Mesodermal cell (in vitro differentiated cells): Measurements from ENCODE around the gene NELL2.

Experiments
- H3K27ac ChIP-seq: 2 replicates; pipeline ENCODE4 v1.7.0; 2013; ENCODE audit warnings: mild to moderate bottlenecking, low read depth, low read length, moderate library complexity; ENCODE audit not compliant: severe bottlenecking
- H3K36me3 ChIP-seq: 2 replicates; pipeline ENCODE4 v1.7.1; 2013; ENCODE audit warnings: mild to moderate bottlenecking, low read length, moderate library complexity; ENCODE audit not compliant: control insufficient read depth, insufficient read depth
- H3K4me1 ChIP-seq: one replicate; pipeline ENCODE4 v1.7.1; 2013; ENCODE audit warnings: mild to moderate bottlenecking, low read length; ENCODE audit not compliant: insufficient read depth, control insufficient read depth, poor library complexity, severe bottlenecking
- H3K4me3 ChIP-seq: 2 replicates; pipeline ENCODE4 v1.7.0; 2013; ENCODE audit warnings: low read length, control low read depth, mild to moderate bottlenecking; ENCODE audit not compliant: insufficient read depth, poor library complexity, severe bottlenecking; ENCODE audit errors: extremely low read depth
- H3K9me3 ChIP-seq: 2 replicates; pipeline ENCODE4 v1.7.1; 2013; ENCODE audit warnings: mild to moderate bottlenecking, low read length, moderate library complexity; ENCODE audit not compliant: control insufficient read depth
- WGBS, 2 experiments: methylation state at CpG; one replicate each; pipeline ENCODE4 v1.1.5; 2013; ENCODE audit warnings: missing lambda C conversion rate in 2 of 2; ENCODE audit not compliant: insufficient coverage in 2 of 2; 5-methylcytosine and 5-hydroxymethylcytosine counted together

The NELL2 gene

DNA sequence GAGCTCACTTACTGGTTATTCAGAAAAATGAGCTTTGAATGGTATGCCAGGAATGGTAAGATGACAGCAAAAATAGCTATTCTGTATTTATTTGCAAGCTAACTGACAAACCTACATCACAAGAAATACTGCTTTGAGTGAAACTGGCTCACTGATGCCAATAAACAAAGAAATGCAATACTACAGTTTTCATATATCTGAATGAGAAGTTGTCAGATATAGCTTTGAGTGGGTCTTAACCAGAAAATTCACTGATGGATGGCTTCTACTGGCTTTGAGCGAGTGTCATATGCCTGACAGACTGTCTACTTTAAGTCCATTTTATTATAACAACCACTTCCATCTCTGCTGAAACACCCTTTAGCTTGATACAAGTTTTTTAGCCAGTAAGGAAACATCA is 330.1 kb downstream of the NELL2 start:
- H3K9me3 ChIP-seq, result no peaks in the 10 kb centered on the region
- H3K27ac ChIP-seq, result no peak overlapping the region
- H3K36me3 ChIP-seq, result no peaks in the 10 kb centered on the region
- WGBS, 2 experiments, result 50% methylated on average over 1 of the region's 1 CpG; no CpG with 5 or more reads in 1 of the 2 experiments
- peaks cover 12% of the 10 kb centered on the region for H3K4me1 ChIP-seq
- H3K4me3 ChIP-seq, result no peak overlapping the region

DNA sequence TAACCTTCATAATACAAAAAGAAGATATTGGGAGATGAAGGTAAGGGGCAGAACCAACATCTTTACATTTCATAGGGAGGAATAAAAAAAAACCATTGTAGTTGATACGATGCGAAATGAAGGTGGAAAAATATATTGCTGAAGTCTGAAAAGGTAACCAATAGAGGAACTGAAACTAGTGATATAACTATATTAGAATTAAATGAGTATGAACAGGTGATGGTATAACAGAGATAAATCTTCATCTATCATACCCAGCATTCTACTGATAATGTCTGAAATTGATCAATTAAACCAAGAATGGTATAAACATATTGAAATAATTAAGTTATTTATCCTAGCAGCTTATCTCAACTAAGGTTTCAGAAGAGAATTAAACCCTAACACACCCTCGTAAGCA is 332.1 kb downstream of the NELL2 start:
- Histone ChIP-seq H3K4me1 (peaks cover 12% of the 10 kb centered on the region), H3K9me3 (no peaks in the 10 kb centered on the region)
- WGBS, 2 experiments, result no CpG with 5 or more reads among the region's 3 CpGs

DNA sequence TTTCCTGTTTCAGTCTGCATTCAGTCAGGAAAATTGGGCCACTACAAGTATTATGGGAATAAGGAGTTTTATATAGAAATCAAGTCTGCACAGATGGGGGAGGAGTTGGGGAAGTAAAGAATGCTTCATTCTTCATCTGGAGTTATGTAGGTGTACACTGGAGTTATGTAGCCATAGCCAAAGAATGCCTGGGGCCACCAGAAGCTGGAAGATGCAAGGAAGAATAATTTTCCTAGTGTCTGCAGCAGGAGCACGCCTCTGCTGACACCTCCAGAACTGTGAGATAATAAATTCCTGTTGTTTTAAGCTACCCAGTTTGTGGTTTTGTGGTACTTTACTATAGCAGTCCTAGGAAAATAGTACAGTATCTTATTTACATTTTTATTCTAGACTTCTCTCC is 333.4 kb downstream of the NELL2 start:
- no peak overlapping the region for H3K4me3 ChIP-seq

More for the DNA sequence above, 332.1 kb downstream of the NELL2 start:
- Histone ChIP-seq H3K4me3 (no peak overlapping the region), H3K36me3 (no peaks in the 10 kb centered on the region), H3K27ac (no peak overlapping the region)

DNA sequence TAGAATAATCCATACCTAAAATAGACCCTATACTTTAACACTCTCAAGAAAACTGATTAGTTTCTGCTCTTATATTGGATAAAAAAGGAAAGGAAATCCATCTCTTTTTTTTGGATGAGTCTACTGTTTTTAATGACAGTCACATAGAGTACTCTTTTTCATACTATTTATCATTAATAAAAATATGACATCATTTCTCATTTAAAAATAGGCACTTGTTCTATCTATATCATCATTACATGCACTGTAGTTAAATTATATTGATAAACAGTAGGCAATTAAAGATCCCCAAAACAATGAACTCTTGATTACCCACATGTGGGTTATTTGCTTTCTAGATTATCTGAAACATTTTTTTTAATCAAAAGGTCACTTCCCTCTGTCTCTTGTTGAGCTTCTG is 338.8 kb downstream of the NELL2 start:
- Histone ChIP-seq H3K9me3 (no peaks in the 10 kb centered on the region), H3K27ac (no peak overlapping the region), H3K36me3 (no peaks in the 10 kb centered on the region)

More for the DNA sequence above, 333.4 kb downstream of the NELL2 start:
- Histone ChIP-seq H3K9me3 (no peaks in the 10 kb centered on the region), H3K27ac (no peak overlapping the region), H3K36me3 (no peaks in the 10 kb centered on the region), H3K4me1 (peaks cover 12% of the 10 kb centered on the region)
- WGBS, 2 experiments, result no CpG with 5 or more reads among the region's 1 CpG

DNA sequence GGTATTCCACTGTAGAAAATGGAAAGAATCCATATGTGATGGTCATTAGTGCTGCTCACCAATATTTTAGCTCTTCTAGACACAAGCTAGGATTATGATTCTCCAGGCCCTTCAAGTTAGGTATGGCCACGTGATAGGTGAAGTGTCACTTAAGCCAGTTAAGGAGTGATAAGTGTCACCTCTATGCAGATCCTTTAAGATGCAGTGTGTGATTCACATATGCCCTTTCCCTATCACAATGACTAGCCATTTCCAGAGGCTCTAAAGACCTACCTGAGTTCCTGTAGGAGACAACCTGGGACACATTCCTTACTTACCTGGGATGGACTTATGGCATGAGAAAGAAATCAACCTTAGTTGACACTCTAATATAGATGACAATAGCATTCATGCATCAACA is 343.2 kb downstream of the NELL2 start:
- no peak overlapping the region for H3K27ac ChIP-seq
- no CpG with 5 or more reads among the region's 1 CpG for WGBS, 2 experiments
- H3K4me3 ChIP-seq, result no peak overlapping the region
- H3K36me3 ChIP-seq, result no peaks in the 10 kb centered on the region
- no peaks in the 10 kb centered on the region for H3K4me1 ChIP-seq
- no peaks in the 10 kb centered on the region for H3K9me3 ChIP-seq

More for the DNA sequence above, 338.8 kb downstream of the NELL2 start:
- H3K4me3 ChIP-seq, result no peak overlapping the region
- H3K4me1 ChIP-seq, result peaks cover 2% of the 10 kb centered on the region

DNA sequence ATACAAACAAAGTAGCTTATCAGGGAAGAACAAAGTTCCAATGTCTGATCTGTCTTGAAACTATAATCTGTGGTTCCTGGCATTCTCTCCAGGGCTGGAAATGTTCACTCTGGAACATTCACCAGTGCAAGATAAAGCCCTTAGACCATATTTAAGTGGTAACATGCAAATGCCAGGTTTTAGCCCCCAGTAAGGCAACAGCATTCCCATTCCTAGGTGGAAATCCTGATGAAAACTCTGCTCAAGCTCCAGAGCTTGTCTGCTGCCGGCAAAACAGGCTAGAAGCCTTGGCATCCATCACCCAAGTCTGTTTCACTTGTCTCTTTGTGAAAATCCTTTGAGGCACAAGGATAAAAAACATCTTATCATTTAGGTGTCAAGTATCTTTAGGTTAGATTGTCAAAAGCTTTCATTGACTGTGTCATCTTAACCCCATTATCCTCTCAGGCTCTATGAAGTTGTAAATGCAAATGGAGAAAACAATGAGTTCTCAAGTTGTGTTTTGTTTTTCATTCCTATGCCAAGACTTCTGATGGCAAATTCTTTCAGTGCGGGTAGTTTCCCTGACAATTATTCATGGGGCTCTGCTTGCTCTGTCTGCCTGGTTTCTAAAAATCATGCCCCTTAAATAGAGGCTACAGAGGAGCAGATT is 344.7 kb downstream of the NELL2 start:
- Histone ChIP-seq H3K36me3 (no peaks in the 10 kb centered on the region), H3K4me1 (no peaks in the 10 kb centered on the region), H3K27ac (no peak overlapping the region), H3K4me3 (no peak overlapping the region), H3K9me3 (no peaks in the 10 kb centered on the region)
- WGBS, 2 experiments, result 17 to 55% methylated on average over 2 of the region's 2 CpGs

DNA sequence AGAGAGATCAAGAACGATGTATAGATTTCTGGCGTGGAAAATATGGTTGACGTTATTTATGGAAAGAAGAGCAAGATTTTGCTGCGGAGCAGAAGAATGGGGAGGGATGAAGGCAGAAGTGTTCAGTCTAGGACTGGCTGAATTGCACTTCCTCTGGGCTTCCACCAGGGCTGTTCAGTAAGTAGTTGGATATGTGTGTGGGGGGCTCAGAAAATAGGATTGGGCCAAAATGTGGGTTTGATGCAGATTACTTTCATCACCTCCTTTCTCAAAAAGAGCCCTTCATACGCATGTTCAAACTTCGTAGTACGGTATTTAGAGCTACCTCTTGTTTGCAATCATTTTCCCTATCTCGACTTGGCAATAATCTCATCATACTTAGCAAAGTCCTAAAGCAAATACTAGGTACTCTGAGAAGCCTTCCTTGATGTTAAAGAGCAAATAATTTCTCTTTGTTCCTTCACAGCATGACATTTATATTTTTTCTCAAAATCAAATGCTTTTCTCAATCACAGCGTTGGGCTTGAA is 349.4 kb downstream of the NELL2 start:
- Histone ChIP-seq H3K4me1 (no peaks in the 10 kb centered on the region), H3K4me3 (no peak overlapping the region), H3K9me3 (no peaks in the 10 kb centered on the region), H3K27ac (no peak overlapping the region), H3K36me3 (no peaks in the 10 kb centered on the region)
- 93% methylated on average over 7 of the region's 9 CpGs for WGBS, 2 experiments

DNA sequence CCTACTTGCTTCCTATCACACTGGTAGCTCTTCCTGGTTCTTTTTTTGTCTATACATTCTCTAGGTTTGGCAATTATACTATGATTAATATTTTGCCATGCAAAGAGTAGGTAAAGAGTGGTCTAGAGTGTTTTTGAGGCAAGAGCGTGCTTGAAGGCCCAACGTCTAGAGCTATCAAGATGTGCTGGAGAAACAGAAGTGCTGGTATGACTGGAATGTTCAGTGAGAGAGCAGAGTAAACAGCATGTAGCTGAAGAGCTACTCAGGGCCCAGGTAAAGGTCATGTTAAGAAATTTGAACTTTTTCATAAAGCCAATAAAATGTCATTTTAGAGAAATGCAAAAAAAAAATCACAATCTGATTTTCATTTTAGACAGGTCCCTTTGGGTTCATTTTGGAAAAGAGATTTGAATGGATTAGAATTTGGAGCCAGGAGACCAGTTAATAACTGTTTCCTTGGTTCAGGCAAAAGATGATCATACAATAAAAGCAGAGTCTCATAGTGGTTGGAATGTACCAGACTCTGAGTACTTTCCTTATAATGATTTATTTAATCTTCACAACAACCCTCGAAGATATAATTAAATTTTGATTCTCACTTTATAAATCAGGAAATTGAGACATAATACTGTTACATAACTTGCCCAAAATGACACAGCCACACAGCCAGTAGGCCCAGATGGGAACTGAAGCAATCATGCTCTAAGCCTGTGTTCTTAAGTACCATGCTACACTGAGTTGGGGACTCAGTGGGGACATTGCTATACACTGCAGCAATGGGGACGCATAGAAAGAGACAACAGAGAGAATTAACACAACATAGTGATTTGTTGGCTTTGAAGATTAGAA is 350.1 kb downstream of the NELL2 start:
- WGBS, 2 experiments, result 62 to 69% methylated on average over 3 of the region's 4 CpGs
- Histone ChIP-seq H3K36me3 (no peaks in the 10 kb centered on the region), H3K27ac (no peak overlapping the region), H3K4me1 (no peaks in the 10 kb centered on the region), H3K4me3 (no peak overlapping the region), H3K9me3 (no peaks in the 10 kb centered on the region)

DNA sequence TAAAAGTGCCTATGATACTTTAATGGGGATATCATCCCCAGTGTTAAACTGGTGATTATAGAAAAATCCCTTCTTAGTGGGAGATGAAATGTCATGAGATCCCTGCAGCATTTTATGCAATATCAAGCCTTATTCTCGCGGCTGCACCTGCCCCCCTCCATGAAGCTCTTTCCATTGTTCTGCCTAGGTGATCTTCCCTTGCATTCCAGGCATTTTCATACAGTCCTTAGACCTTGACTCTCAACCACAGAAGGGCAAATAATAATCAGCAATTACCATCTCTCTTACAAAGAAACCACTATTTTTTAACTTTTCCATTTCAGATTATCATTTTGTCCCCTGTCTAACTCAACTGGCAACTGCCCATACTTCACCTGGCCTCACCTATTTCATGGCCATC is 352.3 kb downstream of the NELL2 start:
- Histone ChIP-seq H3K36me3 (no peaks in the 10 kb centered on the region), H3K4me1 (no peaks in the 10 kb centered on the region), H3K4me3 (no peak overlapping the region), H3K9me3 (no peaks in the 10 kb centered on the region), H3K27ac (no peak overlapping the region)
- 73 to 95% methylated on average over 2 of the region's 2 CpGs for WGBS, 2 experiments

DNA sequence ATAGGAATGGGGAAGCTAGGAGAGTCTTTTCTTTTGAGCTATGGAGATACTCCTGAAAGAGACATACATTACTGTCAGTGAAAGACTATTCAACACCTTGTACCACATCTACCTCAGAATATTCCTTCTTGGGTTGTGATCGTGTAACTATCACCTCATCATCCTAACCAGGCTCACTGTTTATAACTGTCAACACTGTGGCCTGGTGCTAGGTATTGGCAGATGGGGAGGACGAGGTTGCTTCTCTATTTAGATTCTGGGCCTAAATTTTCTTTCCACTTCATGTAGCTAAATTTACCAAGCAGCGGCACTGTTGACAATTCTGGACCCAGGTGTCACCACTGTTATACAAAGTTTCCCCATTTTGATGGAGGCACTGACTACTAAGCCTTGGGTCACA is 354.4 kb downstream of the NELL2 start:
- H3K4me1 ChIP-seq, result no peaks in the 10 kb centered on the region
- no peaks in the 10 kb centered on the region for H3K36me3 ChIP-seq
- no peak overlapping the region for H3K4me3 ChIP-seq
- WGBS, 2 experiments, result 88 to 100% methylated on average over 1 to 3 of the region's 3 CpGs
- no peak overlapping the region for H3K27ac ChIP-seq
- no peaks in the 10 kb centered on the region for H3K9me3 ChIP-seq

DNA sequence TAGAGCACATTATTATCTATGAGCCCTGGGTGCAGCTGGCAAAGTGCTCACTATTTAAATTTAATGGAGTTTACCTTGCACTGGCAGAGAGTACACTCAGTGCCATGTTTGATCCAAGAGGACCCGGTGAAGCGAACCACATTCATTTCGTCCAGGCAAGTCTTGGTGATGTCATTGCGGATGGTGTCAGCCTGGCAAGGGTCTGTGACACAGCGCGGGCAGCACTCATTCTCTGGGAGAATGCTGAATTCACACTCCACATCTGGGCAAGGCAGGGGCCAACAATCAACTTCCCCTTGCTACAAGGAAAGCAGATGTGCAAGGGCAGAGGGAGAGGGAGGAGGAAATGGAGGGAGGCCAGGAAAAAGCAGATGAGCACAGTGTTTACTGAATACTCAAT is 356.2 kb downstream of the NELL2 start:
- Histone ChIP-seq H3K27ac (no peak overlapping the region), H3K36me3 (no peaks in the 10 kb centered on the region), H3K4me3 (no peak overlapping the region), H3K9me3 (no peaks in the 10 kb centered on the region), H3K4me1 (no peaks in the 10 kb centered on the region)
- WGBS, 2 experiments, result 96 to 100% methylated on average over 4 to 5 of the region's 6 CpGs
